Mucosa of stomach (tissue), 1 donor: ENCODE results near the gene KDM5A.
"Not testable (repeated sequence)": the region's sequence is repeated elsewhere in the genome, so short reads cannot be mapped to it uniquely, and the experiment has no call there.

ENCODE experiments used
- H3K27me3 ChIP-seq: one replicate; pipeline ENCODE4 v1.7.0; 2013; ENCODE audit warnings: mild to moderate bottlenecking, low read length; ENCODE audit not compliant: control insufficient read depth, insufficient read depth
- H3K36me3 ChIP-seq: one replicate; pipeline ENCODE4 v1.7.0; 2013; ENCODE audit warnings: low read length; ENCODE audit not compliant: control insufficient read depth, insufficient read depth
- H3K4me1 ChIP-seq: one replicate; pipeline ENCODE4 v1.7.0; 2013; ENCODE audit warnings: mild to moderate bottlenecking, low read length; ENCODE audit not compliant: control insufficient read depth, insufficient read depth
- H3K4me3 ChIP-seq: one replicate; pipeline ENCODE4 v1.7.0; 2013; ENCODE audit warnings: low read length
- H3K9ac ChIP-seq: one replicate; pipeline ENCODE4 v1.7.0; 2013; ENCODE audit warnings: mild to moderate bottlenecking, low read length, moderate library complexity
- H3K9me3 ChIP-seq: one replicate; pipeline ENCODE4 v1.7.0; 2013; ENCODE audit warnings: mild to moderate bottlenecking, low read length, moderate library complexity; ENCODE audit not compliant: control insufficient read depth
- donor health status: Pancreatic carcinoma.

The KDM5A gene

GRCh38 chr12:253116-253831, 135.8 kb downstream of the KDM5A start:
- no peaks in the 10 kb centered on the region for H3K9me3 ChIP-seq
- no peak overlapping the region for H3K9ac ChIP-seq
- no peak overlapping the region for H3K4me3 ChIP-seq
- H3K4me1 ChIP-seq, result no peaks in the 10 kb centered on the region
- peaks cover 29% of the 10 kb centered on the region for H3K27me3 ChIP-seq
- no peaks in the 10 kb centered on the region for H3K36me3 ChIP-seq

- H3K9me3 ChIP-seq, result no peaks in the 10 kb centered on the region
- H3K4me3 ChIP-seq, result no peak overlapping the region
- H3K9ac ChIP-seq, result no peak overlapping the region
- H3K27me3 ChIP-seq, result peaks cover 25% of the 10 kb centered on the region
- no peaks in the 10 kb centered on the region for H3K36me3 ChIP-seq
- H3K4me1 ChIP-seq, result no peaks in the 10 kb centered on the region
These were observed 136.5 kb downstream of the KDM5A start for GRCh38 chr12:252636-253035.

GRCh38 chr12:247271-247670, 141.8 kb downstream of the KDM5A start:
- no peaks in the 10 kb centered on the region for H3K36me3 ChIP-seq
- no peaks in the 10 kb centered on the region for H3K4me1 ChIP-seq
- H3K9ac ChIP-seq, result no peak overlapping the region
- no peaks in the 10 kb centered on the region for H3K9me3 ChIP-seq
- no peaks in the 10 kb centered on the region for H3K27me3 ChIP-seq
- H3K4me3 ChIP-seq, result no peak overlapping the region

GRCh38 chr12:243381-243780, 145.7 kb downstream of the KDM5A start:
- H3K36me3 ChIP-seq, result no peaks in the 10 kb centered on the region
- no peaks in the 10 kb centered on the region for H3K27me3 ChIP-seq
- no peaks in the 10 kb centered on the region for H3K9me3 ChIP-seq
- H3K4me3 ChIP-seq, result no peak overlapping the region
- no peaks in the 10 kb centered on the region for H3K4me1 ChIP-seq
- H3K9ac ChIP-seq, result no peak overlapping the region

GRCh38 chr12:242496-242895, 146.6 kb downstream of the KDM5A start:
- Histone ChIP-seq H3K4me1 (peaks cover 5% of the 10 kb centered on the region), H3K27me3 (no peaks in the 10 kb centered on the region), H3K9ac (no peak overlapping the region), H3K9me3 (no peaks in the 10 kb centered on the region), H3K36me3 (no peaks in the 10 kb centered on the region), H3K4me3 (no peak overlapping the region)

- Histone ChIP-seq H3K4me3 (no peak overlapping the region), H3K9ac (no peak overlapping the region), H3K27me3 (no peaks in the 10 kb centered on the region), H3K9me3 (no peaks in the 10 kb centered on the region), H3K4me1 (peaks cover 9% of the 10 kb centered on the region), H3K36me3 (no peaks in the 10 kb centered on the region)
These were observed 147.9 kb downstream of the KDM5A start for GRCh38 chr12:241266-241665.

GRCh38 chr12:240566-240965, 148.6 kb downstream of the KDM5A start:
- H3K36me3 ChIP-seq, result no peaks in the 10 kb centered on the region
- no peaks in the 10 kb centered on the region for H3K9me3 ChIP-seq
- H3K4me3 ChIP-seq, result no peak overlapping the region
- no peaks in the 10 kb centered on the region for H3K27me3 ChIP-seq
- no peak overlapping the region for H3K9ac ChIP-seq
- peaks cover 9% of the 10 kb centered on the region for H3K4me1 ChIP-seq

- no peak overlapping the region for H3K9ac ChIP-seq
- H3K27me3 ChIP-seq, result no peaks in the 10 kb centered on the region
- no peaks in the 10 kb centered on the region for H3K36me3 ChIP-seq
- no peak overlapping the region for H3K4me3 ChIP-seq
- H3K4me1 ChIP-seq, result peaks cover 9% of the 10 kb centered on the region
- H3K9me3 ChIP-seq, result no peaks in the 10 kb centered on the region
These were observed 150.3 kb downstream of the KDM5A start for GRCh38 chr12:238736-239398.

- no peak overlapping the region for H3K9ac ChIP-seq
- H3K4me1 ChIP-seq, result peaks cover 9% of the 10 kb centered on the region
- H3K4me3 ChIP-seq, result no peak overlapping the region
- no peaks in the 10 kb centered on the region for H3K36me3 ChIP-seq
- no peaks in the 10 kb centered on the region for H3K27me3 ChIP-seq
- no peaks in the 10 kb centered on the region for H3K9me3 ChIP-seq
These were observed 151.0 kb downstream of the KDM5A start for GRCh38 chr12:238116-238515.

GRCh38 chr12:237026-237815, 151.9 kb downstream of the KDM5A start:
- Histone ChIP-seq H3K36me3 (no peaks in the 10 kb centered on the region), H3K4me3 (no peak overlapping the region), H3K27me3 (no peaks in the 10 kb centered on the region), H3K9me3 (no peaks in the 10 kb centered on the region), H3K4me1 (peaks cover 9% of the 10 kb centered on the region), H3K9ac (no peak overlapping the region)

- H3K4me3 ChIP-seq, result no peak overlapping the region
These were observed 152.7 kb downstream of the KDM5A start for GRCh38 chr12:236445-236844.

GRCh38 chr12:235967-236366, 153.2 kb downstream of the KDM5A start:
- H3K4me3 ChIP-seq, H3K36me3 ChIP-seq, H3K4me1 ChIP-seq, H3K27me3 ChIP-seq, H3K9ac ChIP-seq, H3K9me3 ChIP-seq: not testable (repeated sequence)

More at GRCh38 chr12:236445-236844, 152.7 kb downstream of the KDM5A start:
- no peaks in the 10 kb centered on the region for H3K9me3 ChIP-seq
- H3K9ac ChIP-seq, result no peak overlapping the region
- no peaks in the 10 kb centered on the region for H3K36me3 ChIP-seq
- H3K27me3 ChIP-seq, result no peaks in the 10 kb centered on the region
- H3K4me1 ChIP-seq, result peaks cover 9% of the 10 kb centered on the region
